ENCODE data around the gene AKAP11.

DNA sequence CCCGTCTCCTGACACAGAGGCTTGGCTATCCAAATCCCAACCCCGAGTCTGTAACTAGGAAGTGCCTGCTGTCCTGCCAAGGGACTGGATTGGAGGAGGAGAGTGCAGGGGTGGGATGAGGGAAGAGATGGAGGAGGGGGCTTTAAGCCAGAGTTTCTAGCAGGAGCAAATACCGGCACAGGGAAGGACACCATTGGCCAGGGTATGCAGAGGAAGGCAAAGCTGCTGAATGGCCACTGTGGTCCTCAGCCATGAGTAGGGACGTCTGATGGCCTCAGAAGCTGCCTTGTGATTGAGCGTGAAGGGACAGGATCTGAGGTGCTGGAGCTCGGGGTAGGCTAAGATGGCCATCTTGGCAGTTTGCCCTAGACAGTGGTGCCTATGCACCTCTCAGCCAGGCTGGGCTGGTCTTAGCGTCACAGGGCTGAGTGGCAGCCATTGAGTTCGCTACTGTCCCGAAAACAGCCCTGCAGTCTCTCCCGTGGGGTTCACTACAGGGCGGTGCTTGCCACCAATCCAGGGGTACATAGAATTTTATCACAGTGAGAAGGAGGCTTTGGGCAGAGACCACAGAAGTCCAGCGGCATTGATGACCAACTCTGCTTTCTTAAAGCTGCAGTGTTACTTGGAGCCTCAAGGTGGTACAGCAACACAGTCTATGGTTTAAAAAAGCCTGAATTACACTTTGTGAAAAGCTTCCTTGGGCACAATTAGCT, 61.8 kb downstream of the AKAP11 start:
- TF ChIP-seq, protein P1, sequence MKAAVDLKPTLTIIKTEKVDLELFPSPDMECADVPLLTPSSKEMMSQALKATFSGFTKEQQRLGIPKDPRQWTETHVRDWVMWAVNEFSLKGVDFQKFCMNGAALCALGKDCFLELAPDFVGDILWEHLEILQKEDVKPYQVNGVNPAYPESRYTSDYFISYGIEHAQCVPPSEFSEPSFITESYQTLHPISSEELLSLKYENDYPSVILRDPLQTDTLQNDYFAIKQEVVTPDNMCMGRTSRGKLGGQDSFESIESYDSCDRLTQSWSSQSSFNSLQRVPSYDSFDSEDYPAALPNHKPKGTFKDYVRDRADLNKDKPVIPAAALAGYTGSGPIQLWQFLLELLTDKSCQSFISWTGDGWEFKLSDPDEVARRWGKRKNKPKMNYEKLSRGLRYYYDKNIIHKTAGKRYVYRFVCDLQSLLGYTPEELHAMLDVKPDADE (IDR thresholded peaks at IDR 0.05) = no peak
- peak; percentile 72 to 76 for TF ChIP-seq CTCF (conservative IDR thresholded peaks at IDR 0.05; ENCODE audit: low read depth in 2 of 2)
- no peak for TF ChIP-seq EZH2 (IDR thresholded peaks at IDR 0.05; ENCODE audit: low read depth, unreplicated experiment)
- no peak for TF ChIP-seq CREB1 (CRISPR knock-in tag; IDR thresholded peaks at IDR 0.05; ENCODE audit: low read depth)
- no peak for TF ChIP-seq POLR2AphosphoS5 (IDR thresholded peaks at IDR 0.05; ENCODE audit: low read depth)
- TF ChIP-seq ZNF114 (CRISPR knock-in tag; IDR thresholded peaks at IDR 0.05) = no peak
- no peak for TF ChIP-seq JUNB (IDR thresholded peaks at IDR 0.05; ENCODE audit: unreplicated experiment)
- no peak for TF ChIP-seq EZH2phosphoT487 (IDR thresholded peaks at IDR 0.05; ENCODE audit: unreplicated experiment)
- TF ChIP-seq, protein P2, sequence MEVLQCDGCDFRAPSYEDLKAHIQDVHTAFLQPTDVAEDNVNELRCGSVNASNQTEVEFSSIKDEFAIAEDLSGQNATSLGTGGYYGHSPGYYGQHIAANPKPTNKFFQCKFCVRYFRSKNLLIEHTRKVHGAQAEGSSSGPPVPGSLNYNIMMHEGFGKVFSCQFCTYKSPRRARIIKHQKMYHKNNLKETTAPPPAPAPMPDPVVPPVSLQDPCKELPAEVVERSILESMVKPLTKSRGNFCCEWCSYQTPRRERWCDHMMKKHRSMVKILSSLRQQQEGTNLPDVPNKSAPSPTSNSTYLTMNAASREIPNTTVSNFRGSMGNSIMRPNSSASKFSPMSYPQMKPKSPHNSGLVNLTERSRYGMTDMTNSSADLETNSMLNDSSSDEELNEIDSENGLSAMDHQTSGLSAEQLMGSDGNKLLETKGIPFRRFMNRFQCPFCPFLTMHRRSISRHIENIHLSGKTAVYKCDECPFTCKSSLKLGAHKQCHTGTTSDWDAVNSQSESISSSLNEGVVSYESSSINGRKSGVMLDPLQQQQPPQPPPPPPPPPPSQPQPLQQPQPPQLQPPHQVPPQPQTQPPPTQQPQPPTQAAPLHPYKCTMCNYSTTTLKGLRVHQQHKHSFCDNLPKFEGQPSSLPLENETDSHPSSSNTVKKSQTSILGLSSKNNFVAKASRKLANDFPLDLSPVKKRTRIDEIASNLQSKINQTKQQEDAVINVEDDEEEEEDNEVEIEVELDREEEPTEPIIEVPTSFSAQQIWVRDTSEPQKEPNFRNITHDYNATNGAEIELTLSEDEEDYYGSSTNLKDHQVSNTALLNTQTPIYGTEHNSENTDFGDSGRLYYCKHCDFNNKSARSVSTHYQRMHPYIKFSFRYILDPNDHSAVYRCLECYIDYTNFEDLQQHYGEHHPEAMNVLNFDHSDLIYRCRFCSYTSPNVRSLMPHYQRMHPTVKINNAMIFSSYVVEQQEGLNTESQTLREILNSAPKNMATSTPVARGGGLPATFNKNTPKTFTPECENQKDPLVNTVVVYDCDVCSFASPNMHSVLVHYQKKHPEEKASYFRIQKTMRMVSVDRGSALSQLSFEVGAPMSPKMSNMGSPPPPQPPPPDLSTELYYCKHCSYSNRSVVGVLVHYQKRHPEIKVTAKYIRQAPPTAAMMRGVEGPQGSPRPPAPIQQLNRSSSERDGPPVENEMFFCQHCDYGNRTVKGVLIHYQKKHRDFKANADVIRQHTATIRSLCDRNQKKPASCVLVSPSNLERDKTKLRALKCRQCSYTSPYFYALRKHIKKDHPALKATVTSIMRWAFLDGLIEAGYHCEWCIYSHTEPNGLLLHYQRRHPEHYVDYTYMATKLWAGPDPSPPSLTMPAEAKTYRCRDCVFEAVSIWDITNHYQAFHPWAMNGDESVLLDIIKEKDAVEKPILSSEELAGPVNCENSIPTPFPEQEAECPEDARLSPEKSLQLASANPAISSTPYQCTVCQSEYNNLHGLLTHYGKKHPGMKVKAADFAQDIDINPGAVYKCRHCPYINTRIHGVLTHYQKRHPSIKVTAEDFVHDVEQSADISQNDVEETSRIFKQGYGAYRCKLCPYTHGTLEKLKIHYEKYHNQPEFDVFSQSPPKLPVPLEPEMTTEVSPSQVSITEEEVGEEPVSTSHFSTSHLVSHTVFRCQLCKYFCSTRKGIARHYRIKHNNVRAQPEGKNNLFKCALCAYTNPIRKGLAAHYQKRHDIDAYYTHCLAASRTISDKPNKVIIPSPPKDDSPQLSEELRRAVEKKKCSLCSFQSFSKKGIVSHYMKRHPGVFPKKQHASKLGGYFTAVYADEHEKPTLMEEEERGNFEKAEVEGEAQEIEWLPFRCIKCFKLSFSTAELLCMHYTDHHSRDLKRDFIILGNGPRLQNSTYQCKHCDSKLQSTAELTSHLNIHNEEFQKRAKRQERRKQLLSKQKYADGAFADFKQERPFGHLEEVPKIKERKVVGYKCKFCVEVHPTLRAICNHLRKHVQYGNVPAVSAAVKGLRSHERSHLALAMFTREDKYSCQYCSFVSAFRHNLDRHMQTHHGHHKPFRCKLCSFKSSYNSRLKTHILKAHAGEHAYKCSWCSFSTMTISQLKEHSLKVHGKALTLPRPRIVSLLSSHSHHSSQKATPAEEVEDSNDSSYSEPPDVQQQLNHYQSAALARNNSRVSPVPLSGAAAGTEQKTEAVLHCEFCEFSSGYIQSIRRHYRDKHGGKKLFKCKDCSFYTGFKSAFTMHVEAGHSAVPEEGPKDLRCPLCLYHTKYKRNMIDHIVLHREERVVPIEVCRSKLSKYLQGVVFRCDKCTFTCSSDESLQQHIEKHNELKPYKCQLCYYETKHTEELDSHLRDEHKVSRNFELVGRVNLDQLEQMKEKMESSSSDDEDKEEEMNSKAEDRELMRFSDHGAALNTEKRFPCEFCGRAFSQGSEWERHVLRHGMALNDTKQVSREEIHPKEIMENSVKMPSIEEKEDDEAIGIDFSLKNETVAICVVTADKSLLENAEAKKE (CRISPR knock-in tag; IDR thresholded peaks at IDR 0.05) = no peak
- TF ChIP-seq, protein P3, sequence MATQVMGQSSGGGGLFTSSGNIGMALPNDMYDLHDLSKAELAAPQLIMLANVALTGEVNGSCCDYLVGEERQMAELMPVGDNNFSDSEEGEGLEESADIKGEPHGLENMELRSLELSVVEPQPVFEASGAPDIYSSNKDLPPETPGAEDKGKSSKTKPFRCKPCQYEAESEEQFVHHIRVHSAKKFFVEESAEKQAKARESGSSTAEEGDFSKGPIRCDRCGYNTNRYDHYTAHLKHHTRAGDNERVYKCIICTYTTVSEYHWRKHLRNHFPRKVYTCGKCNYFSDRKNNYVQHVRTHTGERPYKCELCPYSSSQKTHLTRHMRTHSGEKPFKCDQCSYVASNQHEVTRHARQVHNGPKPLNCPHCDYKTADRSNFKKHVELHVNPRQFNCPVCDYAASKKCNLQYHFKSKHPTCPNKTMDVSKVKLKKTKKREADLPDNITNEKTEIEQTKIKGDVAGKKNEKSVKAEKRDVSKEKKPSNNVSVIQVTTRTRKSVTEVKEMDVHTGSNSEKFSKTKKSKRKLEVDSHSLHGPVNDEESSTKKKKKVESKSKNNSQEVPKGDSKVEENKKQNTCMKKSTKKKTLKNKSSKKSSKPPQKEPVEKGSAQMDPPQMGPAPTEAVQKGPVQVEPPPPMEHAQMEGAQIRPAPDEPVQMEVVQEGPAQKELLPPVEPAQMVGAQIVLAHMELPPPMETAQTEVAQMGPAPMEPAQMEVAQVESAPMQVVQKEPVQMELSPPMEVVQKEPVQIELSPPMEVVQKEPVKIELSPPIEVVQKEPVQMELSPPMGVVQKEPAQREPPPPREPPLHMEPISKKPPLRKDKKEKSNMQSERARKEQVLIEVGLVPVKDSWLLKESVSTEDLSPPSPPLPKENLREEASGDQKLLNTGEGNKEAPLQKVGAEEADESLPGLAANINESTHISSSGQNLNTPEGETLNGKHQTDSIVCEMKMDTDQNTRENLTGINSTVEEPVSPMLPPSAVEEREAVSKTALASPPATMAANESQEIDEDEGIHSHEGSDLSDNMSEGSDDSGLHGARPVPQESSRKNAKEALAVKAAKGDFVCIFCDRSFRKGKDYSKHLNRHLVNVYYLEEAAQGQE (IDR thresholded peaks at IDR 0.05; ENCODE audit: unreplicated experiment) = no peak
- TF ChIP-seq ZNF331 (CRISPR knock-in tag; IDR thresholded peaks at IDR 0.05; ENCODE audit: low read depth) = no peak
- TF ChIP-seq NANOG (IDR thresholded peaks at IDR 0.05; ENCODE audit: borderline replicate concordance) = no peak
- TF ChIP-seq STAT1 (IDR thresholded peaks at IDR 0.05; ENCODE audit: unreplicated experiment) = no peak
